CD4-positive, alpha-beta memory T cell (primary cell): ENCODE results near the gene GRIN2D. TPM values are rescaled to one million over a fixed set of nuclear protein-coding genes. Genes with fewer than 3 reads are reported as not detected.

ENCODE experiments used
- CTCF ChIA-PET: fragments of 350-600 bp; sonication (Branson Sonifier 250); formaldehyde crosslinking; loops from one replicate; lab custom pipeline; 2021; ENCODE audit warnings: inconsistent platforms; ENCODE audit not compliant: partially characterized antibody; lab: Charles Lee
- POLR2A ChIA-PET: fragments of 350-600 bp; sonication (Branson Sonifier 250); formaldehyde crosslinking; loops from one replicate; lab custom pipeline; 2021; ENCODE audit not compliant: partially characterized antibody; lab: Charles Lee
- DNase-seq, 5 donors: peaks; one replicate each; pipeline versions ENCODE4 v3.0.0 to v3.0.0-alpha.2; 2020 to 2022; ENCODE audit warnings: mixed read lengths in 1 of 5
- H3K27ac ChIP-seq: one replicate; pipeline ENCODE4 v1.7.0; 2013; ENCODE audit warnings: low read depth, low read length
- H3K27me3 ChIP-seq: 2 replicates; pipeline ENCODE4 v1.7.0; 2013; ENCODE audit warnings: mild to moderate bottlenecking, low read length, moderate library complexity; ENCODE audit not compliant: insufficient read depth
- H3K36me3 ChIP-seq: 2 replicates; pipeline ENCODE4 v1.7.0; 2013; ENCODE audit warnings: mild to moderate bottlenecking, low read length, moderate library complexity; ENCODE audit not compliant: insufficient read depth
- H3K4me1 ChIP-seq: 2 replicates; pipeline ENCODE4 v1.7.0; 2013; ENCODE audit warnings: mild to moderate bottlenecking, low read length, moderate library complexity; ENCODE audit not compliant: insufficient read depth
- H3K4me3 ChIP-seq, 2 donors: one replicate each; pipeline ENCODE4 v1.7.0; 2013; ENCODE audit warnings: low read length in 2 of 2, mild to moderate bottlenecking in 1 of 2
- H3K9me3 ChIP-seq, 2 donors: one replicate each; pipeline ENCODE4 v1.7.0; 2013; ENCODE audit warnings: low read length in 2 of 2, control low read depth in 1 of 2; ENCODE audit not compliant: control insufficient read depth in 1 of 2
- H3K27ac Mint-ChIP-seq, 7 donors: one replicate each; pipeline ENCODE4 v1.8.0; 2020 to 2021; ENCODE audit warnings: mixed read lengths in 7 of 7, mild to moderate bottlenecking in 6 of 7, inconsistent platforms in 3 of 7, moderate library complexity in 3 of 7
- H3K27me3 Mint-ChIP-seq, 2 donors: one replicate each; pipeline ENCODE4 v1.8.0; 2020 to 2021; ENCODE audit warnings: mixed read lengths in 2 of 2
- H3K36me3 Mint-ChIP-seq, 2 donors: one replicate each; pipeline ENCODE4 v1.8.0; 2020 to 2021; ENCODE audit warnings: mixed read lengths in 2 of 2, inconsistent platforms in 1 of 2, mild to moderate bottlenecking in 1 of 2
- H3K4me1 Mint-ChIP-seq, 4 donors: one replicate each; pipeline ENCODE4 v1.8.0; 2020 to 2021; ENCODE audit warnings: mixed read lengths in 4 of 4, mild to moderate bottlenecking in 1 of 4
- H3K4me3 Mint-ChIP-seq, 8 donors: one replicate each; pipeline ENCODE4 v1.8.0; 2020 to 2021; ENCODE audit warnings: mixed read lengths in 8 of 8, mild to moderate bottlenecking in 7 of 8, moderate library complexity in 6 of 8, inconsistent platforms in 3 of 8
- H3K9me3 Mint-ChIP-seq, 8 donors: one replicate each; pipeline ENCODE4 v1.8.0; 2020 to 2021; ENCODE audit warnings: mixed read lengths in 8 of 8, mild to moderate bottlenecking in 5 of 8, inconsistent platforms in 3 of 8, moderate library complexity in 1 of 8
- intact Hi-C: fragments of 100-400 bp; cut with micrococcal nuclease; formaldehyde crosslinking; loops from one replicate; pipeline ENCODE4 v1.15.1; 2023
- polyA plus RNA-seq, 2 donors: library from polyadenylated mRNA; unstranded; fragments of 300-500 nt; fragmentation: Illumina TruSeq; gene quantifications; one replicate each; pipeline ENCODE4 v1.2.3, GENCODE V29; 2021
- total RNA-seq, 2 experiments: library from RNA; stranded (reverse); gene quantifications; one replicate each; pipeline ENCODE4 v1.2.3, GENCODE V29; 2021

The GRIN2D gene
- total and polyA plus RNA-seq, 4 experiments from 2014 or later: 0.14 to 0.17 TPM; not detected in 2

GRCh38 chr19:48395499-48395898, 2.0 kb downstream of the GRIN2D start:
- Mint-ChIP-seq H3K4me1 (peaks cover 20 to 71% (median 45%) of the 10 kb centered on the region in 4 donors), H3K9me3 (no peaks in the 10 kb centered on the region), H3K4me3 (peak overlapping the region in 3 of 8 donors; percentile 26 to 72 (median 51)), H3K27ac (peak overlapping the region in 1 of 7 donors; percentile 68), H3K27me3 (peaks cover 11 to 21% of the 10 kb centered on the region in 2 donors), H3K36me3 (peaks cover 0 to 7% of the 10 kb centered on the region in 2 donors)
- POLR2A ChIA-PET: interaction anchor here (0.8 to 1.5 kb wide), 5 partner anchors 10 to 224 kb away, joined by 3 to 5 read pairs (median 4); partner anchors contain the start of genes RPL18 and SPHK2
- H3K36me3 ChIP-seq: no peaks in the 10 kb centered on the region
- H3K27ac ChIP-seq: no peak overlapping the region
- H3K4me1 ChIP-seq: peaks cover 52% of the 10 kb centered on the region
- DNase-seq: no peak
- CTCF ChIA-PET: interaction anchor here (0.6 kb wide), 1 partner anchor 32 kb away, joined by 3 read pairs; the partner anchor contains the start of gene TMEM143
- peaks cover 23% of the 10 kb centered on the region for H3K27me3 ChIP-seq
- intact Hi-C loops: no loop called here
- no peak overlapping the region for H3K4me3 ChIP-seq
- H3K9me3 ChIP-seq: no peaks in the 10 kb centered on the region

- CTCF ChIA-PET: no interaction called here
These were observed 2.8 kb downstream of the GRIN2D start for GRCh38 chr19:48396016-48396823.

GRCh38 chr19:48396824-48397176, 3.3 kb downstream of the GRIN2D start:
- H3K36me3 Mint-ChIP-seq: peaks cover 0 to 1% of the 10 kb centered on the region in 2 donors
- H3K27me3 ChIP-seq: peaks cover 23% of the 10 kb centered on the region
- no peak for DNase-seq
- H3K27me3 Mint-ChIP-seq: peaks cover 11 to 18% of the 10 kb centered on the region in 2 donors
- no peaks in the 10 kb centered on the region for H3K9me3 Mint-ChIP-seq
- H3K4me3 Mint-ChIP-seq: no peak overlapping the region
- no peak overlapping the region for H3K27ac ChIP-seq
- CTCF ChIA-PET: no interaction called here
- POLR2A ChIA-PET: no interaction called here
- no peaks in the 10 kb centered on the region for H3K9me3 ChIP-seq
- no peak overlapping the region for H3K4me3 ChIP-seq
- peak overlapping the region in 1 of 7 donors; percentile 30 for H3K27ac Mint-ChIP-seq
- intact Hi-C loops: no loop called here
- no peaks in the 10 kb centered on the region for H3K36me3 ChIP-seq
- peaks cover 20 to 67% (median 46%) of the 10 kb centered on the region in 4 donors for H3K4me1 Mint-ChIP-seq
- H3K4me1 ChIP-seq: peaks cover 47% of the 10 kb centered on the region

More at GRCh38 chr19:48396016-48396823, 2.8 kb downstream of the GRIN2D start:
- no peak for DNase-seq
- no peak overlapping the region for H3K4me3 ChIP-seq
- Mint-ChIP-seq H3K9me3 (no peaks in the 10 kb centered on the region), H3K4me1 (peaks cover 21 to 66% (median 46%) of the 10 kb centered on the region in 4 donors), H3K4me3 (peak overlapping the region in 2 of 8 donors; percentile 36 to 72), H3K27ac (peak overlapping the region in 1 of 7 donors; percentile 68), H3K36me3 (peaks cover 0 to 1% of the 10 kb centered on the region in 2 donors), H3K27me3 (peaks cover 11 to 21% of the 10 kb centered on the region in 2 donors)
- no peaks in the 10 kb centered on the region for H3K9me3 ChIP-seq
- peaks cover 51% of the 10 kb centered on the region for H3K4me1 ChIP-seq
- intact Hi-C loops: no loop called here
- H3K27ac ChIP-seq: no peak overlapping the region
- H3K36me3 ChIP-seq: no peaks in the 10 kb centered on the region
- POLR2A ChIA-PET: interaction anchor here (0.8 to 1.1 kb wide), 2 partner anchors 49 to 75 kb away, joined by 3 to 4 read pairs; a partner anchor contains a TSS
- peaks cover 23% of the 10 kb centered on the region for H3K27me3 ChIP-seq

- H3K4me3 ChIP-seq: peak overlapping the region; percentile 55 to 79
- intact Hi-C loops: loop anchor here (2.0 kb wide), 2 partner anchors 47 to 71 kb away; partner anchors contain the start of genes CYTH2 and GRWD1
- peaks cover 22 to 64% (median 45%) of the 10 kb centered on the region in 4 donors for H3K4me1 Mint-ChIP-seq
- peak overlapping the region; percentile 39 for H3K27ac ChIP-seq
- POLR2A ChIA-PET: interaction anchor here (1.1 kb wide), 1 partner anchor 34 kb away, joined by 7 read pairs; the partner anchor contains the start of genes SYNGR4 and TMEM143
- H3K4me3 Mint-ChIP-seq: peak overlapping the region; percentile 78 to 95 (median 89)
- peaks cover 0 to 1% of the 10 kb centered on the region in 2 donors for H3K36me3 Mint-ChIP-seq
- no peaks in the 10 kb centered on the region for H3K9me3 Mint-ChIP-seq
- peak overlapping the region; percentile 86 to 97 (median 93) for H3K27ac Mint-ChIP-seq
- H3K4me1 ChIP-seq: peaks cover 45% of the 10 kb centered on the region
- no peaks in the 10 kb centered on the region for H3K36me3 ChIP-seq
- CTCF ChIA-PET: no interaction called here
- H3K9me3 ChIP-seq: no peaks in the 10 kb centered on the region
- peaks cover 11 to 18% of the 10 kb centered on the region in 2 donors for H3K27me3 Mint-ChIP-seq
- peaks cover 23% of the 10 kb centered on the region for H3K27me3 ChIP-seq
- DNase-seq: no peak
These were observed 4.0 kb downstream of the GRIN2D start for GRCh38 chr19:48397263-48398101.

GRCh38 chr19:48398102-48398374, 4.6 kb downstream of the GRIN2D start:
- POLR2A ChIA-PET: interaction anchor here (0.5 to 1.1 kb wide), 3 partner anchors 11 to 66 kb away, joined by 3 to 7 read pairs (median 4); partner anchors contain the start of genes SYNGR4 and TMEM143

GRCh38 chr19:48398375-48399235, 5.1 kb downstream of the GRIN2D start:
- no peaks in the 10 kb centered on the region for H3K9me3 ChIP-seq
- peak; percentile 84 to 87 (median 87) for DNase-seq
- POLR2A ChIA-PET: interaction anchor here (0.5 to 1.1 kb wide), 4 partner anchors 11 to 66 kb away, joined by 3 to 7 read pairs (median 4); partner anchors contain the start of genes SYNGR4 and TMEM143
- H3K4me1 ChIP-seq: peaks cover 41% of the 10 kb centered on the region
- peak overlapping the region; percentile 39 for H3K27ac ChIP-seq
- Mint-ChIP-seq H3K9me3 (no peaks in the 10 kb centered on the region), H3K4me1 (peaks cover 23 to 58% (median 44%) of the 10 kb centered on the region in 4 donors), H3K27ac (peak overlapping the region; percentile 62 to 92 (median 74)), H3K4me3 (peak overlapping the region; percentile 58 to 89 (median 65)), H3K27me3 (peaks cover 9 to 18% of the 10 kb centered on the region in 2 donors), H3K36me3 (peaks cover 0 to 1% of the 10 kb centered on the region in 2 donors)
- intact Hi-C loops: loop anchor here (2.0 kb wide), 2 partner anchors 46 to 70 kb away; partner anchors contain the start of genes CYTH2 and GRWD1
- H3K27me3 ChIP-seq: peaks cover 23% of the 10 kb centered on the region
- H3K36me3 ChIP-seq: no peaks in the 10 kb centered on the region
- CTCF ChIA-PET: no interaction called here
- peak overlapping the region; percentile 55 to 79 for H3K4me3 ChIP-seq

More at GRCh38 chr19:48398102-48398374, 4.6 kb downstream of the GRIN2D start:
- H3K4me1 Mint-ChIP-seq: peaks cover 22 to 59% (median 42%) of the 10 kb centered on the region in 4 donors
- peaks cover 9 to 18% of the 10 kb centered on the region in 2 donors for H3K27me3 Mint-ChIP-seq
- peaks cover 23% of the 10 kb centered on the region for H3K27me3 ChIP-seq
- H3K4me3 Mint-ChIP-seq: peak overlapping the region; percentile 78 to 95 (median 89)
- intact Hi-C loops: loop anchor here (2.0 kb wide), 2 partner anchors 47 to 71 kb away; partner anchors contain the start of genes CYTH2 and GRWD1
- no peaks in the 10 kb centered on the region for H3K36me3 ChIP-seq
- H3K4me1 ChIP-seq: peaks cover 45% of the 10 kb centered on the region
- no peaks in the 10 kb centered on the region for H3K9me3 Mint-ChIP-seq
- H3K4me3 ChIP-seq: peak overlapping the region; percentile 55 to 79
- peak overlapping the region; percentile 39 for H3K27ac ChIP-seq
- H3K36me3 Mint-ChIP-seq: peaks cover 0 to 1% of the 10 kb centered on the region in 2 donors
- no peak for DNase-seq
- H3K9me3 ChIP-seq: no peaks in the 10 kb centered on the region
- peak overlapping the region; percentile 86 to 97 (median 93) for H3K27ac Mint-ChIP-seq
- CTCF ChIA-PET: no interaction called here
